ENCODE measurements around the gene C16orf82. TPM values are rescaled to one million over a fixed set of nuclear protein-coding genes. Genes with fewer than 3 reads are reported as not detected.

Gene C16orf82
- total RNA-seq, 1 donor: not detected

- DNase-seq (ENCODE audit: low read depth): no peak
- TF ChIP-seq, protein P1, sequence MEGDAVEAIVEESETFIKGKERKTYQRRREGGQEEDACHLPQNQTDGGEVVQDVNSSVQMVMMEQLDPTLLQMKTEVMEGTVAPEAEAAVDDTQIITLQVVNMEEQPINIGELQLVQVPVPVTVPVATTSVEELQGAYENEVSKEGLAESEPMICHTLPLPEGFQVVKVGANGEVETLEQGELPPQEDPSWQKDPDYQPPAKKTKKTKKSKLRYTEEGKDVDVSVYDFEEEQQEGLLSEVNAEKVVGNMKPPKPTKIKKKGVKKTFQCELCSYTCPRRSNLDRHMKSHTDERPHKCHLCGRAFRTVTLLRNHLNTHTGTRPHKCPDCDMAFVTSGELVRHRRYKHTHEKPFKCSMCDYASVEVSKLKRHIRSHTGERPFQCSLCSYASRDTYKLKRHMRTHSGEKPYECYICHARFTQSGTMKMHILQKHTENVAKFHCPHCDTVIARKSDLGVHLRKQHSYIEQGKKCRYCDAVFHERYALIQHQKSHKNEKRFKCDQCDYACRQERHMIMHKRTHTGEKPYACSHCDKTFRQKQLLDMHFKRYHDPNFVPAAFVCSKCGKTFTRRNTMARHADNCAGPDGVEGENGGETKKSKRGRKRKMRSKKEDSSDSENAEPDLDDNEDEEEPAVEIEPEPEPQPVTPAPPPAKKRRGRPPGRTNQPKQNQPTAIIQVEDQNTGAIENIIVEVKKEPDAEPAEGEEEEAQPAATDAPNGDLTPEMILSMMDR (IDR thresholded peaks at IDR 0.05; ENCODE audit: insufficient read depth, low read length): no peak
- no peak overlapping the region for H3K4me3 ChIP-seq (ENCODE audit: low read depth, low read length)
Measured at GRCh38 chr16:27029525-27029924, 37.2 kb upstream of the C16orf82 start.

DNA sequence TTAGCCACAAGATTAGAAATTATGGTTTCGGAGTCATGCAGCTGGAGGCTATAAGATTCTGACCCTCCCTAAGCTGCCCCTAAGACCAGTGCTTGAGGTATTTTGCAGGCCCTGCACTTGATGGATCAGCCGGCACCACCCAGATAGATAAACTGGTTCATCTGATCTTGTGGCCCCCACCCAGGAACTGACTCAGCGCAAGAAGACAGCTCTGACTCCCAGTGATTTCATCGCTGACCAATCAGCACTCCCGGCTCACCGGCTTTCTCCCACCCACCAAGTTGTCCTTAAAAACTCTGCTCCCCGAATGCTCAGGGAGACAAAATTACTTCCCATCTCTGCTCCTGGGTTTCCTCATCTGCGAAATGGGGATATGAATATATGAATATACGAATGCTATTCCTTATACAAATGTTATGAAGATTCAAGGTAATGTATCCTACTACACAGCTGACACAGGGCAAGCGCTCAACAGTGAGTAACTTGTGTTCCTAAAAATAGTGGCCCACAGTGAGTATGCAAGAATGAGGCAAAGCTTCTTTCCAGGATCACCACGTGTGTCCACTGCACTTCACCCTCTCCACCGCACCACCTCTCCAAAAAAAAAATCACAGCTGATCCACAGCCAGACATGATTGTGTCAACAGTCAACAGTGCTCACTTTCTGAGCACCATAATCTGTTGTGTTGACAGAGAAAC is 33.3 kb upstream of the C16orf82 start:
- no peak overlapping the region for H3K4me3 ChIP-seq (ENCODE audit: low read depth, low read length)
- no peak for DNase-seq (ENCODE audit: low read depth)

GRCh38 chr16:27040732-27041131 is 26.0 kb upstream of the C16orf82 start:
- TF ChIP-seq, protein P1 (IDR thresholded peaks at IDR 0.05; ENCODE audit: insufficient read depth, low read length): no peak
- no peak for DNase-seq (ENCODE audit: low read depth)
- no peak overlapping the region for H3K4me3 ChIP-seq (ENCODE audit: low read depth, low read length)

More for the DNA sequence above, 33.3 kb upstream of the C16orf82 start:
- TF ChIP-seq, protein P1 (IDR thresholded peaks at IDR 0.05; ENCODE audit: insufficient read depth, low read length): no peak

GRCh38 chr16:27046958-27047518 is 19.7 kb upstream of the C16orf82 start:
- TF ChIP-seq, protein P1 (IDR thresholded peaks at IDR 0.05; ENCODE audit: insufficient read depth, low read length): no peak
- H3K4me3 ChIP-seq (ENCODE audit: low read depth, low read length): no peak overlapping the region
- DNase-seq (ENCODE audit: low read depth): no peak

GRCh38 chr16:27048316-27048715 is 18.4 kb upstream of the C16orf82 start:
- peak; percentile 2 for DNase-seq (ENCODE audit: low read depth)
- TF ChIP-seq, protein P1 (IDR thresholded peaks at IDR 0.05; ENCODE audit: insufficient read depth, low read length): no peak
- H3K4me3 ChIP-seq (ENCODE audit: low read depth, low read length): no peak overlapping the region

DNA sequence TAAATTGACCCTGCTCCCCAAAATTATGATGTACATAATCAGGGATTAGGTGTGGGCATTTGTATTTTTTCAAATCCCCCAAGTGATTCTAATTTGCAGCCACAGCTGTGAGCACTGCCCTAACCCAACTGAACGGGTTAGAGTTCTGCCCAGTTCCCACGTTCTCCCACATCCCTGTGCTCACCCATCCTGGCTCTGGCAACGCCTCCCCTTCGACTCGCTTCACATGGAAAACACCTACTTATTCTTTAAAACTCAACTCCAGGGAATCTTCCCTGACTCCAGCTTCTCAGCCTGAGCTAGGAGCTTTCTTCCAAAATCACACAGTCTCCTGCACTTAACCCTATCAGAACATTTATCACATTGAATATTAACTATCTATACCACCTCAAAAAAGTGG is 17.6 kb upstream of the C16orf82 start:
- no peak overlapping the region for H3K4me3 ChIP-seq (ENCODE audit: low read depth, low read length)
- no peak for DNase-seq (ENCODE audit: low read depth)
- TF ChIP-seq, protein P1 (IDR thresholded peaks at IDR 0.05; ENCODE audit: insufficient read depth, low read length): no peak

Data from fibroblast of the aortic adventitia (primary cell).